Measurements from ENCODE around the gene SPTLC3.

Gene SPTLC3

GRCh38 chr20:13109658-13110057 is 100.9 kb downstream of the SPTLC3 start:
- Mint-ChIP-seq H3K4me3 (no peak overlapping the region), H3K27ac (no peak overlapping the region)
- no peak for ATAC-seq (replicated peaks)

DNA sequence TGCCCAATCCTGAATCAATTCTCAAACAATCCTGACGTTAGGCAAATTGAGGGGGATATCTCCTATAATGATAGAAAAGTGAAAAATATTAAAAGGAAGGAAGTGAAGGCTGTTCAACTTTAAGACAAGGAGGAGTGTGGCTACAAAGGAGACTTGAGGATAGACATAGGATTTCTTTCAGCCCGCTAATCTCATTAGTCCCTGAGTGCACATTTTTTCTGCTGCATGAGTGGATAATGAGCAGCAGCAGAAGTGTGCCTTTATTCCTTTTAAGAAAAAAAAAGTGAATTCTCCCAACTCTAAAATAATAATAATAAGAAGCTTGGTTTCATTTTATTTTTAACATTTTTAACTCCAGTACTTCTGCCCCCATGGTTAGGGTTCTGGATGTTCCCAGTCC is 102.0 kb downstream of the SPTLC3 start:
- DNase-seq, result no peak
- H3K27ac Mint-ChIP-seq, result no peak overlapping the region
- H3K27me3 Mint-ChIP-seq, result peaks cover 0 to 4% of the 10 kb centered on the region in 2 donors
- H3K4me3 Mint-ChIP-seq, result no peak overlapping the region
- H3K9me3 Mint-ChIP-seq, result no peaks in the 10 kb centered on the region
- no peaks in the 10 kb centered on the region for H3K4me1 Mint-ChIP-seq
- ATAC-seq (replicated peaks), result no peak
- H3K36me3 Mint-ChIP-seq, result no peaks in the 10 kb centered on the region

More at GRCh38 chr20:13109658-13110057, 100.9 kb downstream of the SPTLC3 start:
- H3K9me3 Mint-ChIP-seq, result no peaks in the 10 kb centered on the region
- no peaks in the 10 kb centered on the region for H3K4me1 Mint-ChIP-seq
- H3K27me3 Mint-ChIP-seq, result peaks cover 0 to 4% of the 10 kb centered on the region in 2 donors
- H3K36me3 Mint-ChIP-seq, result no peaks in the 10 kb centered on the region
- DNase-seq, result no peak

- DNase-seq, result no peak
- no peak for ATAC-seq (replicated peaks)
- Mint-ChIP-seq H3K36me3 (no peaks in the 10 kb centered on the region), H3K27me3 (peaks cover 0 to 1% of the 10 kb centered on the region in 2 donors), H3K4me3 (no peak overlapping the region), H3K4me1 (no peaks in the 10 kb centered on the region), H3K9me3 (no peaks in the 10 kb centered on the region), H3K27ac (no peak overlapping the region)
These were observed 102.6 kb downstream of the SPTLC3 start for GRCh38 chr20:13111249-13111911.

DNA sequence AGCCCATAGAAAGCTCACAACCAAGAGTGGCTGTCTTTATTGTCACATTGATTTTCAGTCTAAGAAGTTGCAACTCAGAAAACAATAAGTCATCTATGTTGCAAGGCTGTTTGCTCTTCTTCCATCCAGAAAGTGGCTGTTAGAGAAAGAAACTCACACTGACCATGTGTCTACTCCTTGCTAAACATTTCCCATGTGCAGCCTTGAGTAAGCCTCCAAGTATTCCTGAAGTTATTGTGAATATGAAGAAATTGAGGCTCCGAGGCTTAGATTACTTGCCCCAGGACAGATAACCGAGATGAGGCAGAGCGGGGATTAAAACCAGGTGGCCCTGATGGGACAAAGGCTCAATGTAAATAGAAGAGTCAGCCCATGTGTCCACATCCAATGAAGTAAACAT is 105.0 kb downstream of the SPTLC3 start:
- Mint-ChIP-seq H3K4me1 (no peaks in the 10 kb centered on the region), H3K36me3 (no peaks in the 10 kb centered on the region), H3K9me3 (no peaks in the 10 kb centered on the region), H3K4me3 (no peak overlapping the region), H3K27me3 (no peaks in the 10 kb centered on the region), H3K27ac (no peak overlapping the region)
- DNase-seq (no peak), ATAC-seq (replicated peaks) (no peak)

DNA sequence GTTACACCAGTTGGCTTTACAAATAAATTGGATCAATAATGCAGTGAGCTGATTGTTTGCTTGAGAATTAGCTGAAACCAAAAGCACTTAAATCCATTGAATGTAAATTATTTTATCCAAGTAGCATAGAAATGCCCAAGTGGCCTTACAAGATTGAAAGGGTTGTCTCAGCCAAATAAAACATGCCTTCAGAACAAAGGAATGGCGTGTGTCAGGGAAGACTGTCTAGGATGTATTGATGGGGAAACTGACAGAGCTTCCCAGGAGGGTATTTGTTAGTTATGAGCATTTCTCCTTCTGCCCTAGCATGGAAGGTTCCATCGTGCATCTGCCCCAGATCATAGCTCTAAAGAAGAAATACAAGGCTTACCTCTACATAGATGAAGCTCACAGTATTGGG is 108.4 kb downstream of the SPTLC3 start:
- no peaks in the 10 kb centered on the region for H3K9me3 Mint-ChIP-seq
- H3K27me3 Mint-ChIP-seq, result no peaks in the 10 kb centered on the region
- ATAC-seq (replicated peaks) (no peak), DNase-seq (no peak)
- no peaks in the 10 kb centered on the region for H3K36me3 Mint-ChIP-seq
- H3K27ac Mint-ChIP-seq, result no peak overlapping the region
- no peak overlapping the region for H3K4me3 Mint-ChIP-seq
- peaks cover 6 to 8% of the 10 kb centered on the region in 2 donors for H3K4me1 Mint-ChIP-seq

DNA sequence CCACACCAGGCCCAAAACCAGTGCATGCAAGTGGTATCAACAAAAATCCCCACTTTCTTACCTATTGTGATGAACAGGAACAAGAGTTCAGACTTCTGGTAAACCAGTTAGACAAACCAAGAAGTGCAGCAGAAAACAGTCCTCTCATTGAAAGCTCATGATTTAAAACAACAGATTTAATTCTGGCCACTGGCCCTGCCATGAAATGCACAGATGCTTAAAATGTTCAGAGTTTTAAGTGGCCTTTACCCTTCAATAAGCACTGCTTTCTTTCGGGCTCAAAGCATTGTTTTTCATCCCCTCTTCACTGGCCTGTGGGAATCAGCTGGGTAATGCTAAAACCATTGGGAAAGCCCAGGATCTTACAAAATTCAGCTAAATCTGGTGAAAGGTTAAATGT is 109.9 kb downstream of the SPTLC3 start:
- no peaks in the 10 kb centered on the region for H3K36me3 Mint-ChIP-seq
- no peak overlapping the region for H3K27ac Mint-ChIP-seq
- H3K27me3 Mint-ChIP-seq, result no peaks in the 10 kb centered on the region
- DNase-seq, result no peak
- peaks cover 7 to 11% of the 10 kb centered on the region in 2 donors for H3K4me1 Mint-ChIP-seq
- ATAC-seq (replicated peaks), result no peak
- no peak overlapping the region for H3K4me3 Mint-ChIP-seq
- no peaks in the 10 kb centered on the region for H3K9me3 Mint-ChIP-seq

DNA sequence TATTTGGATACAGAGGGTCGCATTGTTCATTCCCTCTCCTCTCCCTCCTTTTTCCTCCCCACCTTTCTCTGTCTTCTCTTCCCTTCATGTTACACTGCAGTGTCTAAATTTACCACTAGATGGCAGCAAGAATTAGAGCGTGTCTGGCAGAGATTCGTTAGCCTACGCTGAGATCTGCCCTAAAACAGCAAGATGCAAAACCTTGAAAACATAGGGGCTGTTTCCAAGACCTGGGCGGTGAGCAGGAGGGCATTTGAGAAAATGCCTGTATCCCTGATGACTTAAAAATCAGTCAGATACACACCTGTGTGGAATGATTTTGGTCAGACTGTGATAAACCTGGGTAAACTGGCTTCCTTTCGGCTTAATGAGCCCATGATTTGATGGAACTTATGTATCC is 110.8 kb downstream of the SPTLC3 start:
- DNase-seq, result peak; percentile 11
- Mint-ChIP-seq H3K36me3 (no peaks in the 10 kb centered on the region), H3K9me3 (no peaks in the 10 kb centered on the region), H3K27me3 (no peaks in the 10 kb centered on the region), H3K4me3 (no peak overlapping the region), H3K4me1 (peaks cover 7 to 11% of the 10 kb centered on the region in 2 donors), H3K27ac (no peak overlapping the region)
- peak; percentile 48 for ATAC-seq (replicated peaks)

- Mint-ChIP-seq H3K9me3 (no peaks in the 10 kb centered on the region), H3K27ac (no peak overlapping the region), H3K27me3 (no peaks in the 10 kb centered on the region), H3K4me3 (no peak overlapping the region), H3K36me3 (no peaks in the 10 kb centered on the region), H3K4me1 (peaks cover 7 to 11% of the 10 kb centered on the region in 2 donors)
- DNase-seq (no peak), ATAC-seq (replicated peaks) (no peak)
These were observed 111.7 kb downstream of the SPTLC3 start for GRCh38 chr20:13120471-13120870.

GRCh38 chr20:13121840-13122515 is 113.2 kb downstream of the SPTLC3 start:
- ATAC-seq (replicated peaks) (peak; percentile 90 to 95), DNase-seq (peak; percentile 4)
- Mint-ChIP-seq H3K9me3 (no peaks in the 10 kb centered on the region), H3K36me3 (no peaks in the 10 kb centered on the region), H3K27me3 (no peaks in the 10 kb centered on the region), H3K4me3 (no peak overlapping the region), H3K4me1 (peaks cover 7 to 11% of the 10 kb centered on the region in 2 donors), H3K27ac (no peak overlapping the region)

DNA sequence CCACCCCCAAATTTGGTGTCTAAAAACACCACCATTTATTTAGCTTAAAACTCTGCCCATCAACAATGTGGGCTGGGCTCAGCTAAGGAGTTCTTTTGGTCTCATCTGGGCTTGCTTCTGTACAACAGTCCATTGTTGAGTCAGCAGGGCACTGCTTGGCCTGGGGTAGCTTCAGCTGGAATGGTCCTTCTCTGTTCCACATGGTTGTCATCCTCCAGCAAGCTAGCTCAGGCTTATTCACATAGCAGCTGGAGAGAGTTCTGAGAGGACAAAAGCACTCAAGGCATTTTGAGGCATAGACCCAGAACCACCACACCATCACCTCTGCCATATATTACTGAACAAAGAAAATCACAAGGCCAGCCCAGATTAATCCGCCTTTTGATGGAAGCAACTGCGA is 116.7 kb downstream of the SPTLC3 start:
- no peaks in the 10 kb centered on the region for H3K9me3 Mint-ChIP-seq
- ATAC-seq (replicated peaks), result no peak
- H3K27me3 Mint-ChIP-seq, result no peaks in the 10 kb centered on the region
- H3K27ac Mint-ChIP-seq, result no peak overlapping the region
- H3K4me3 Mint-ChIP-seq, result no peak overlapping the region
- no peaks in the 10 kb centered on the region for H3K36me3 Mint-ChIP-seq
- no peak for DNase-seq
- H3K4me1 Mint-ChIP-seq, result peaks cover 7 to 11% of the 10 kb centered on the region in 2 donors

DNA sequence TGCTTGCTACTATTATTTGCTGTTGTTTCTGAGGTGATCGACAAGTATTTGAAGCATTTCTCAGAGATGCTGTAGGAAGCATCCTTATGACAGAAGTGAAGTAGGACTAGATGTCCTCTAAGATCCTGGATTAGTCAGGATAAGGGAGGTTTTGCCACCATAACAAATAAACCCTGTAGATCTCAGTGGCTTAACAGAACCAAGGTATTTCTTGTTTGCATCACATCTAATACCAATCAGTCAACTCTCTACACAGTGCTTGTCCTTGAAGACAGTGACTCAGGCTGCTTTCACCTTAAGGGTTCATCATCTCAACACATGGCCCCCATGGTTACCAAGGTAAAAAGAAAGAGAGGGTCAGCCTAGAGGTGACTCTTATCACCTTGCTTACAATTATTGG is 119.4 kb downstream of the SPTLC3 start:
- DNase-seq, result no peak
- Mint-ChIP-seq H3K27ac (no peak overlapping the region), H3K36me3 (no peaks in the 10 kb centered on the region), H3K27me3 (peaks cover 0 to 8% of the 10 kb centered on the region in 2 donors), H3K4me1 (no peaks in the 10 kb centered on the region), H3K4me3 (no peak overlapping the region), H3K9me3 (no peaks in the 10 kb centered on the region)
- ATAC-seq (replicated peaks), result no peak

GRCh38 chr20:13130061-13130706 is 121.4 kb downstream of the SPTLC3 start:
- Mint-ChIP-seq H3K4me1 (no peaks in the 10 kb centered on the region), H3K27ac (no peak overlapping the region), H3K36me3 (no peaks in the 10 kb centered on the region), H3K27me3 (peaks cover 0 to 8% of the 10 kb centered on the region in 2 donors), H3K4me3 (no peak overlapping the region), H3K9me3 (no peaks in the 10 kb centered on the region)
- ATAC-seq (replicated peaks) (no peak), DNase-seq (no peak)

DNA sequence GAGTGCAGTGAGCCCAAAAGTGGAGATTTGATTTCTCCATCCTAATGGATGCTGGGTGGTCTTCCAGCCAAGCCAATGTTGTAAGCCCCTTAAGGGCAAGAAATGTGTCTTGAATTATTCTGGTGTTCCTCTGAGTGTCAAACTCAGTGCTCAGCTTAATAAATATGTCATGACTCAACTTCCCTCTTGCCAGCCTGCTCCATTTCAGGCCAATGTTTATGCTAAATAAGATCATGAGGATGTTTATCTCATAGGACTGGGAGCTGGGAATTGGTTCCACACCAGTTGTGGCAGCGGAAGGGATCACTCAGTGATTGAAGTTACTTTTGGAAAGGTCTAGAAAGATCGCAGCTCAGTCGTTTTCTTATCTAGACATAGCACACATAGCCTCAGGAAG is 121.9 kb downstream of the SPTLC3 start:
- H3K27ac Mint-ChIP-seq, result no peak overlapping the region
- no peaks in the 10 kb centered on the region for H3K9me3 Mint-ChIP-seq
- ATAC-seq (replicated peaks) (no peak), DNase-seq (no peak)
- H3K36me3 Mint-ChIP-seq, result no peaks in the 10 kb centered on the region
- no peak overlapping the region for H3K4me3 Mint-ChIP-seq
- peaks cover 0 to 8% of the 10 kb centered on the region in 2 donors for H3K27me3 Mint-ChIP-seq
- H3K4me1 Mint-ChIP-seq, result no peaks in the 10 kb centered on the region

GRCh38 chr20:13131688-13132087 is 122.9 kb downstream of the SPTLC3 start:
- no peak for DNase-seq
- Mint-ChIP-seq H3K36me3 (no peaks in the 10 kb centered on the region), H3K4me3 (no peak overlapping the region), H3K9me3 (no peaks in the 10 kb centered on the region), H3K27me3 (peaks cover 0 to 8% of the 10 kb centered on the region in 2 donors), H3K4me1 (no peaks in the 10 kb centered on the region), H3K27ac (no peak overlapping the region)
- ATAC-seq (replicated peaks), result peak in 1 of 2 donors; percentile 51

Measured in stimulated activated naive B cell treated with anti-CD40 and anti-IgM and Interleukin-4, amounts not matched to agents 10 μg/mL and 1 μg/mL and 100 μg/mL, for 72 hours (primary cell).